ENCODE measurements around the gene TSACC. TPM values are rescaled to one million over a fixed set of nuclear protein-coding genes. Genes with fewer than 3 reads are reported as not detected.
A peak's percentile ranks its signal among the peaks of the same experiment; 100 is the strongest.

TSACC gene
- polyA plus RNA-seq, 3 donors = 0.50 to 0.83 (median 0.69) TPM

GRCh38 chr1:156372265-156372586, 33.9 kb downstream of the TSACC start:
- no peak for DNase-seq (ENCODE audit: low read depth in 3 of 3, low spot score in 2 of 3)

- no peak for DNase-seq (ENCODE audit: low read depth in 3 of 3, low spot score in 2 of 3)
These were observed 34.5 kb downstream of the TSACC start for GRCh38 chr1:156372876-156373275.

- DNase-seq (ENCODE audit: low read depth in 3 of 3, low spot score in 2 of 3) = no peak
These were observed 35.2 kb downstream of the TSACC start for GRCh38 chr1:156373546-156373945.

GRCh38 chr1:156376146-156376545, 37.8 kb downstream of the TSACC start:
- no peak for DNase-seq (ENCODE audit: low read depth in 3 of 3, low spot score in 2 of 3)

DNA sequence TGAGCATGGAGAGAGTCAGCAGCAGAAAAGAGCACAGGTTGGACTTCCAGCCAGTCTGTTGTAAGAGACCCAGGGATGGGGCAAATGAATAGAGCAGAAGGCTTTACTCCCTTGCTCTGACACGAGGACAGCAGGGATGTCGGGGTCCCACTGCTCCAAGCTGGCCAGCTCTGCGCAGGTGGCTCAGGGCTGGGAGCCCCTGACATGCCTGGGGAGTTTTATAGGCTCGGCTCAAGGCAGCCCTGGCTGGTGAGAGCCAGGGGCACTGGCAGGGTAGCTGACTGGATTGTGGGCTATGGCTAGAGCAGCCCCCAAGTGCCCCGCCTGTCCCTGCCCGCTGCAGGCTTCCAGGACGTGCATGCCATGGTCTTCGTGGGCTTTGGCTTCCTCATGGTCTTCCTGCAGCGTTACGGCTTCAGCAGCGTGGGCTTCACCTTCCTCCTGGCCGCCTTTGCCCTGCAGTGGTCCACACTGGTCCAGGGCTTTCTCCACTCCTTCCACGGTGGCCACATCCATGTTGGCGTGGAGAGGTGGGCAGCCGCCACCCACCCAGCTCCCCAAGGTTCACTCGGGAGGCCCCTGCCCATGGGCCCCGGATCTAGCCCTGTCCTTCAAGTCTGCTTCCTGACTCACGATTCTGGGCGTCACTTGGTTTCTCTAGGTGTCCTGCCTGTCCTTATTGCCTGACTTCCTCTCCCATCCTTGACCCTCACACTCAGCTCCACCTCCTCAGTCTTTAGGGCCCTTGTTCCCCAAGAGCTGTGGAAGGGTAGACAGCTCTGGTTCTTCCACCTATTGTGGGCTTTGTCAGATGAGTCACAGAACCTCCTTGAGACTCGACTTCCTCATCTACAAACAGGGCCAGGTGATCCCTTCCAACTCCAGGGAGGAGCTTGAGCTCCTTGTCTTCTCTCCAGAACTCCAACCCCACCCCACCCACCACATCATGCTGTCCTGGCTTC, 38.9 kb downstream of the TSACC start:
- no peak for DNase-seq (ENCODE audit: low read depth in 3 of 3, low spot score in 2 of 3)

- DNase-seq (ENCODE audit: low read depth in 3 of 3, low spot score in 2 of 3) = no peak
These were observed 40.2 kb downstream of the TSACC start for GRCh38 chr1:156378557-156378956.

DNA sequence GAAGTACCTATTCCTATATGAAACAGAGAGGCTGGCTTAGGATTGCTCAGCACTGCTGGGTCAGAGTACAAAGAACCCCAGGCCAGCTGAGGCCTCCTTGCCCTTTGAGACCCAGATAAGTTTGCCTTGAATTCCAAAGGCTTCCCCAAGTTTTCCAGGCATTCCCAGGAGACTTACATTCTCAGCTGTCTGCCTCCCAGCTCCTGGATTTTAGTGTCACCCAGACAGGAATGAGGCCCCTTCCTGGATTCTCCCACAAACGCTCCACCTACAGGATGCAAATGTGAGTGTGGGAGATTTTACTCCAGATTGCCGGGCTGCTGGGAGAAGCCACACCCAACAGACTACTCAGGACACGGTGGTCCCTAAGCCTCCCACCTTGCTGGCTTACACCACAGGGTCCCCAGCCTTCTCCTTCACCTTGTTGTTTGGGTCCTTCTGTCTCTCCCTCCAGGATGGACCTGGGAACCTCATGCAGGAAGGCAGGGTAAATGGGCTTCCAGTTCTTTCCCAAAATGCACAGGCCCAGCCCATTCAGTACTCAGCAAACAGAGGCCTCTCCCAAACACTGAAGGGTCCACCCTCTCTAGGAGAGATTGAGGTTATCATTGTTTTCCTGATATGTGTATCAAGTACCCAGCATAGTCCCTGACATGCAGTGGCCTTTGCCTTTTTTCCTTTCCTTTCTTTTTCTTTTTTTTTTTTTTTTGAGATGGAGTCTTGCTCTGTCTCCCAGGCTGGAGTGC, 41.3 kb downstream of the TSACC start:
- DNase-seq (ENCODE audit: low read depth in 3 of 3, low spot score in 2 of 3) = no peak

GRCh38 chr1:156382561-156382960, 44.2 kb downstream of the TSACC start:
- DNase-seq (ENCODE audit: low read depth in 3 of 3, low spot score in 2 of 3) = no peak

DNA sequence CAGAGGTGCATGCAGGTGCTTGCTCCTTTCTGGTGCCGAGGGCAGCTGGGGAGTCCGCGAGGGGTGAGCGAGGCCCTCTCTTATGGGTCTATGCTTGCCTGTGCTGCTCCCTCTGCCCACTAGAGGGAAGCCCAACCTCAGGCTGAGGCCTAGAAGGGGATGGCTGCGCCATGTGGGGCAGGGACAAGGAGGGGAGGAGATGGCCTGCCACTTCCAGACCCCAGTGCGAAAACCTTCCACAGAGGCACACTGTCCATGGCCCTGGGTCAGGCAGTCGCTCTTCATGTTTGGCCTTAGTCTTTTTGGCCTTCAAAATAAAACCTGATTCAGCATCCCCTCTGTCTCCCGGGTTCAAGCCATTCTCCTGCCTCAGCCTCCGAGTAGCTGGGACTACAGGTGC, 44.7 kb downstream of the TSACC start:
- DNase-seq (ENCODE audit: low read depth in 3 of 3, low spot score in 2 of 3) = peak in 1 of 3 donors; percentile 30

DNA sequence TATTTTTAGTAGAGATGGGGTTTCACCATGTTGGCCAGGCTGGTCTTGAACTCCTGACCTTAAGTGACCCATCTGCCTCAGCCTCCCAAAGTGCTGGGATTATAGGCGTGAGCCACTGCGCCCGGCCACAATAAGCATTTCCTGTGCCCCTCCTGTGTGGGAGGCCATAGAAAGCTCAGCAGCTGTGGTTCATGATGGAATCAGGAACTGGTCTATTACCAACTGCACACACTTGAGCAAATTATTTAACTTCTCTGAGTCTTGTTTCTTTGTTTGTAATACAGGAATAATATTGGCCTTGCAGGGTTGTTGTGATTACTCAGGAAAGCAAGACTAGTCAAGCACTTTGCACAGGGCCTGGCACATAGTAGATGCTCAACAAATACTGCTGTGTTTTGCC, 45.7 kb downstream of the TSACC start:
- no peak for DNase-seq (ENCODE audit: low read depth in 3 of 3, low spot score in 2 of 3)

DNA sequence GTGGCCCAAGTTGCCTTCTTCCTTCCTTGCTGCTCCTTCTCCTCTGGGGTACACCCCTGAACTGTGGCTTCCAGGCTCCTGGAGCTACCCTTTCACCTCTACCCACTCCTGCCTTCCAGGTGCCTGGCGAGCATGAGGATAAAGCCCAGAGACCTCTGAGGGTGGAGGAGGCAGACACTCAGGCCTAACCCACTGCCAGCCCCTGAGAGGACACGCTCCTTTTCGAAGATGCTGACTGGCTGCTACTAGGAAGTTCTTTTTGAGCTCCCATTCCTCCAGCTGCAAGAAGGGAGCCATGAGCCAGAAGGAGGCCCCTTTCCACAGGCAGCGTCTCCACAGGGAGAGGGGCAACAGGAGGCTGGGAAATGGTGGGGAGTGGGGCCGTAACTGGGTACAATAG, 46.3 kb downstream of the TSACC start:
- no peak for DNase-seq (ENCODE audit: low read depth in 3 of 3, low spot score in 2 of 3)

- DNase-seq (ENCODE audit: low read depth in 3 of 3, low spot score in 2 of 3) = peak in 2 of 3 donors; percentile 19 to 33
These were observed 47.3 kb downstream of the TSACC start for GRCh38 chr1:156385534-156386031.

DNA sequence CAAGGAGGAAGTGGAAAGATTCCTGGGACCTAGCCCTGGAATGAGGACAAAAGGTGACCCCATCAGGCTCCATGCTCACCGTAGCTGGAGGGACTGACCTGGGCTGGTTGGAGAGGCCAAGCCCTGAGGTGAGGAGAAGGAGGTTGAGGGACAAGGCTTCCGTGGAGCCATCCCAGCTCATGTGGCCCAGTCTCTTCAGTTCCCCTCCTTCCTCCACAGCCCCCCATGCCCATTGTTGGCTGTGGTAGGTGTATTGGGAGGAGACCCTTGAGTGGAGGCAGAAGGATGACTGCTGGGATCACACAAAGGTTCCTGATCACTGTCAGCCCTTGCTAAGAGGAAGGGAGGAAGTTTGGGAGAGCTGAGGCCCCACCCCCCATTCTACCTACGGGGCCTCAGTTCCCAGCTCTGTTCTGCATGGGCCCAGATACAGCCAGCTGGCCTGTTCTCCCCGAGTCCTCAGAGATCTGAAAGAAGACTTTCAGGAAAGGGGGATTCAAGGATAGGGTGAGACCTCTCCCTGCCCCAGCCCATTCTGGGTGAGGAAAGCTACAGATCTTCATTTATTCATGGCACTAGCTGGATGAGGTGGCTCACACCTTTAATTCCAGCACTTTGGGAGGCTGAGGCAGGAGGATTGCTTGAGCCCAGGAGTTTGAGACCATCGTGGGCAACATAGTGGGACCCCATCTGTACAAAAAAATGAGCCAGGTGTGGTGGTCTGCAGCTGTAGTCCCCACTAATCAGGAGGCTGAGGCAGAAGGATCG, 48.0 kb downstream of the TSACC start:
- DNase-seq (ENCODE audit: low read depth in 3 of 3, low spot score in 2 of 3) = no peak

- DNase-seq (ENCODE audit: low read depth in 3 of 3, low spot score in 2 of 3) = no peak
These were observed 48.9 kb downstream of the TSACC start for GRCh38 chr1:156386949-156387869.

GRCh38 chr1:156387870-156388173, 49.5 kb downstream of the TSACC start:
- no peak for DNase-seq (ENCODE audit: low read depth in 3 of 3, low spot score in 2 of 3)

- no peak for DNase-seq (ENCODE audit: low read depth in 3 of 3, low spot score in 2 of 3)
These were observed 50.1 kb downstream of the TSACC start for GRCh38 chr1:156388174-156389137.

DNA sequence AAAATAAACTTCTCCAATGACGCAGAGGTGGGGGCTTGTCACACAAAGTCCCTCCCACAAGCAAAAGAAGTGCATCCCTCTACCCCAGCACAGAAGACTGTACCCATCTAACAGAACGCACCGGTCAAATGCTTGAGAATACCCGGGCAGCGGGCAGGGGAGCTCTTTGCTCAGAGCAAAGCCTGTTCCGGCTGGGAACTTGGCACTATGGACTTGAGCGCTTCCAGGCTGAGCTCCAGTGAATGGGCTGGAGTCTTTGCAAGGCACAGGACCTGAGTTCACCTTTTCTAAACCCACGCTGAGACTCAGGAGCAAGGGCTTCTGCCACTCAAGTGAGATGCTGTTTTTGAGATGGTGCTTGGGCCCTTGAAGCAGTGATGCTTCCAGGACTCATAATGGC, 51.0 kb downstream of the TSACC start:
- DNase-seq (ENCODE audit: low read depth in 3 of 3, low spot score in 2 of 3) = no peak

- DNase-seq (ENCODE audit: low read depth in 3 of 3, low spot score in 2 of 3) = no peak
These were observed 52.4 kb downstream of the TSACC start for GRCh38 chr1:156390469-156391365.

Data from right renal cortex interstitium (tissue), 3 donors.